GM19193 (cell line): Measurements from ENCODE around the gene HDGFL2.

Experiments
- POLR2A ChIP-seq: IDR thresholded peaks from 4 replicates; pipeline ENCODE4 v1.6.1; 2011; ENCODE audit not compliant: insufficient read depth, insufficient read length; ENCODE audit errors: extremely low read depth

The HDGFL2 gene

GRCh38 chr19:4473763-4474513 is 1.8 kb downstream of the HDGFL2 start:
- no peak for TF ChIP-seq POLR2A

DNA sequence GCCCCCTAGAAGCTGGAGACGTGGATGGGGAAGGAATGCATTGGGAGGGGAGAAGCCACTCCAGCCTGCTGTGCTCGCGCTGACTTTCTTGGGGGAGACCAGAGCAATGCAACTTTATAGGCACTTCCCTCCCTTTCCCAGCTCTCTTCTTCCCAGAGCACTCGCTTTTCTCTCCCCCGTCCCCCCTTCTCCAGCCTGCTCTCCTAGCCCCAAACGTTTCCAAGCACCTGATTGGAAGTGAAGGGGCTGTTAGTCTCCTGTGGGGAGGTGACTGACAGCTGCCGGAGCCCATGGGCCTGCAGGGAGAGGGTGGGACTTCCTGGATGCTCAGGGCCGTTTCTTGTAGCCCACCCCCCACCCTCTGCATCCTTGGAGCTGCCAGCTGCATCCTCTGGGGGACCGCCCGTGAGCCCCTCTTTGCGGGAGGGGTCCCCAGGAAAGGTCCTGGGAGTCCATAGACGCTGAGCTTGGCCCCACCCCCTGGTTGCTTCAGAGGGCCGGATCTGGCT is 2.5 kb downstream of the HDGFL2 start:
- TF ChIP-seq POLR2A, result no peak

GRCh38 chr19:4477034-4477801 is 5.1 kb downstream of the HDGFL2 start:
- no peak for TF ChIP-seq POLR2A

- no peak for TF ChIP-seq POLR2A
These were observed 10.7 kb downstream of the HDGFL2 start for GRCh38 chr19:4482721-4483364.

DNA sequence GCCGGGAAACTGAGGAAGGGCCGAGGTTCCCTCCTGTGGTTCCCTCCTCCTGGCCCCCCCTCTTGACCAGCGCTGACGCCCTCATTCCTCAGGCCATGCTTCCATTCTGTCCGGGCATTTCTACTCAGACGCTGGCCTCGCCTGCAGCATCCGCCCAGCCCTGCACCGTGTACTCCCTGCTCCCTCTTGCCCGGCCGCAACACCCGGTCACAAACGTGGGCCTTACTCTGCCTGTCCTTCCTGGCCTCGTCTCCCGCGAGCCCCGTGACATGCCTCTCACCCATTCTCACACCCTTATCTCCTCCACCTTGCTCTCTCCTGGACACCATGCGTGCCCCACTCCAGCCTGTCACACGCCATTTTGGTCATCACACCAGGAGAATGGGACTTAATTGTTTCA is 11.3 kb downstream of the HDGFL2 start:
- no peak for TF ChIP-seq POLR2A

- TF ChIP-seq POLR2A, result no peak
These were observed 15.5 kb downstream of the HDGFL2 start for GRCh38 chr19:4487572-4487971.

DNA sequence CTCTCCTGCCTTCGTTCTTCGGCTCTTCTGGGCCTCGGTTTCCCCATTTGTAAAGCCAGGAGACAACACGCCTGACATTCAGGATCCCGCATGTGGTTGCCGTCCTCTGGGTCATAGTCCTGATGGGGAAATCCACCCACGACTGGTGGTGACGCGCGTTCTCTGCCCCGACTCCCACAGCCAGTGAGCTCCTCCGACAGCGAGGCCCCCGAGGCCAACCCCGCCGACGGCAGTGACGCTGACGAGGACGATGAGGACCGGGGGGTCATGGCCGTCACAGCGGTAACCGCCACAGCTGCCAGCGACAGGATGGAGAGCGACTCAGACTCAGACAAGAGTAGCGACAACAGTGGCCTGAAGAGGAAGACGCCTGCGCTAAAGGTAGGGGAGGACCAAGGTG is 16.4 kb downstream of the HDGFL2 start:
- TF ChIP-seq POLR2A, result no peak

DNA sequence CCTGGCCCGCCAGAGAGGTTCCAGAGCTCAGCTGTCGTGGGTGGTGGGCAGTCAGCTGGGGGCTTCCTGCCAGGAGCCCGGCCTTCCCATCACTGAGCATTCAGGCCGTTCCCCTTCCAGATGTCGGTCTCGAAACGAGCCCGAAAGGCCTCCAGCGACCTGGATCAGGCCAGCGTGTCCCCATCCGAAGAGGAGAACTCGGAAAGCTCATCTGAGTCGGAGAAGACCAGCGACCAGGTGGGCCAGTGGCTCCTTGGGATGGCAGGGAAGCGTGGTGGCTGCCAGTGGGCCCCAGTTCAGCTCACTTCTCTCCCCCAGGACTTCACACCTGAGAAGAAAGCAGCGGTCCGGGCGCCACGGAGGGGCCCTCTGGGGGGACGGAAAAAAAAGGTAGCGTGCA is 19.3 kb downstream of the HDGFL2 start:
- no peak for TF ChIP-seq POLR2A

- no peak for TF ChIP-seq POLR2A
These were observed 20.4 kb downstream of the HDGFL2 start for GRCh38 chr19:4492337-4493103.

- no peak for TF ChIP-seq POLR2A
These were observed 21.2 kb downstream of the HDGFL2 start for GRCh38 chr19:4493104-4493928.

DNA sequence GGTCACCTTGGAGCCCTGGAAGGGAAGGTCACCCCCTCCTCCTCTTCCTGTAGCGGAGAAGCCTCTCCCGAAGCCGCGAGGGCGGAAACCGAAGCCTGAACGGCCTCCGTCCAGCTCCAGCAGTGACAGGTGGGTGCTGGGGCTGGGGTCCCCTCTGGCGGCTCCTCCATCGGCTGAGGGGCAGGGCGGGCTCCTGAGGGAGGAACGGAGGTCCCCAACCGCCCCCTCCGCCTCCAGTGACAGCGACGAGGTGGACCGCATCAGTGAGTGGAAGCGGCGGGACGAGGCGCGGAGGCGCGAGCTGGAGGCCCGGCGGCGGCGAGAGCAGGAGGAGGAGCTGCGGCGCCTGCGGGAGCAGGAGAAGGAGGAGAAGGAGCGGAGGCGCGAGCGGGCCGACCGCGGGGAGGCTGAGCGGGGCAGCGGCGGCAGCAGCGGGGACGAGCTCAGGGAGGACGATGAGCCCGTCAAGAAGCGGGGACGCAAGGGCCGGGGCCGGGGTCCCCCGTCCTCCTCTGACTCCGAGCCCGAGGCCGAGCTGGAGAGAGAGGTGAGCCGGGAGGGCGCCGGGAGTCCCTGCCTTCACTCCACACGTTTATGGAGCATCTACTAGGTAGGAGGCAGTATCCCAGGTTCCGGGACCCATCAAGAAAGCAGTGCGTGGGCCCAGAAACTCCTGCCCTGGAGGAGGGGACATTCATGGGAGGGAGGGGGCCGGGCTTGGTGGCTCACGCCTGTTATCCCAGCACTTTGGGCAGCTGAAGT is 22.0 kb downstream of the HDGFL2 start:
- no peak for TF ChIP-seq POLR2A

GRCh38 chr19:4494691-4495064 is 22.6 kb downstream of the HDGFL2 start:
- TF ChIP-seq POLR2A, result no peak

GRCh38 chr19:4495471-4495870 is 23.4 kb downstream of the HDGFL2 start:
- no peak for TF ChIP-seq POLR2A

GRCh38 chr19:4496304-4496703 is 24.2 kb downstream of the HDGFL2 start:
- TF ChIP-seq POLR2A, result no peak

- TF ChIP-seq POLR2A, result no peak
These were observed 25.8 kb downstream of the HDGFL2 start for GRCh38 chr19:4497770-4498389.
